Measurements from ENCODE around the gene VPS54. TPM values are rescaled to one million over a fixed set of nuclear protein-coding genes. Genes with fewer than 3 reads are reported as not detected.
A peak's percentile ranks its signal among the peaks of the same experiment; 100 is the strongest.

The VPS54 gene
- polyA plus RNA-seq (9.5 to 18.2 TPM (median 10.6 TPM) in 3 replicates), polyA minus RNA-seq (4.6 to 24.4 TPM (median 12.1 TPM) in 3 replicates)
- polyA plus RNA-seq (2011; ENCODE audit: low read depth): 8.0 TPM
- 6.7 and 14.4 TPM in 2 replicates for polyA plus RNA-seq (2011; cell fraction: cytosol; rRNA removed)
- 10.0 and 13.1 TPM in 2 replicates for polyA plus RNA-seq (2011; cell fraction: nucleus; rRNA removed)
- 11.2 and 11.5 TPM in 2 replicates for polyA plus RNA-seq (2012; ENCODE audit: low replicate concordance)
- 9.4 TPM for polyA minus RNA-seq (2011; cell fraction: cytosol; rRNA and poly(A)+ RNA removed)
- 9.5 and 22.2 TPM in 2 replicates for polyA minus RNA-seq (2011; cell fraction: nucleus; rRNA and poly(A)+ RNA removed)

DNA sequence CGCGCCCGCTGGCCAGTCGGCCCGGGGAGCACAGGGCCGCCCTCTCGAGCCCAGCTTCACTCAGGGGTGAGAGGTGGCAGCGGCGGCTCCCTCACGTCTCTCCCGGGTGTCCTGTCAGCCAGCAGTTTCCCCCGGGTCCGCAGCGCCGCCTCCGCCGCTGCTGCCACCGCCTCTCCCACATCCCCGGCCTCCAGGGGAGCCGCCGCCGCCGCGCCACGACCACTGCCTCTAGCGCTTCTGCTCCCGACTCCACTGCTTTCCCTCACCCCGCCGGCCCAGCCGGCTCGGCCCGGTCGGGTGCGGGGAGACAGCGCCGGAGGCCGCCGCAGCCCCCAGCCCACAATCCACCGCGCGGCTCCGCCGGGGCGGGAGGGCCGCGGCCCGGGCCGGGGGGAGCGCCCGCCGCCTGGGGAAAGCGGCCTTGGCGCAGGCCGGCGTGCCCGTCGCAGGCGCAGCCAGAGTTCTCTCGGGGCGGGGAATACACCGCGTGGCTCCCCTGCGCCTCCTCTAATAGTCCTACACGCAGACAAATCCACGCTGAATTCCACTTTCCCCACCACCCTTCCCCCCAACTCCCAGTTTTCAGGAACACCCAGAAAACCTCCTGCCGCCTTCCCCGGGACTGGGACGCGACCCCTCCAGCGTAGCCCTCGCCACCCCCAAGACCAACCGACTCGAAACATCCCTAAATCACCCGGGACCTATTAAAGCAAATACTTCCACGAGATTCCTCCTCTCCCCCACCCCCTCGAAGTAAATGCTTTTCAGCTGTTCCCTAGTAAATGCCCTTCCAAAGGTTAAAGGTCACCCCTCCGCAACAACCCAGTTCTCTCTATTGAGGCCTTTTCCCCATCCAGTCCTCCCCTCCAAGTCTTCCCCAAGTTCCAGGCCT is at the start of gene VPS54:
Gene VPS54 (minus strand): TSS at position 346 of the 892 bp plus-strand sequence. CDS start 35,429 bp downstream, outside the sequence.
- no peak for TF ChIP-seq EZH2 (IDR thresholded peaks at IDR 0.05; ENCODE audit: low read length)
- TF ChIP-seq, protein P1, sequence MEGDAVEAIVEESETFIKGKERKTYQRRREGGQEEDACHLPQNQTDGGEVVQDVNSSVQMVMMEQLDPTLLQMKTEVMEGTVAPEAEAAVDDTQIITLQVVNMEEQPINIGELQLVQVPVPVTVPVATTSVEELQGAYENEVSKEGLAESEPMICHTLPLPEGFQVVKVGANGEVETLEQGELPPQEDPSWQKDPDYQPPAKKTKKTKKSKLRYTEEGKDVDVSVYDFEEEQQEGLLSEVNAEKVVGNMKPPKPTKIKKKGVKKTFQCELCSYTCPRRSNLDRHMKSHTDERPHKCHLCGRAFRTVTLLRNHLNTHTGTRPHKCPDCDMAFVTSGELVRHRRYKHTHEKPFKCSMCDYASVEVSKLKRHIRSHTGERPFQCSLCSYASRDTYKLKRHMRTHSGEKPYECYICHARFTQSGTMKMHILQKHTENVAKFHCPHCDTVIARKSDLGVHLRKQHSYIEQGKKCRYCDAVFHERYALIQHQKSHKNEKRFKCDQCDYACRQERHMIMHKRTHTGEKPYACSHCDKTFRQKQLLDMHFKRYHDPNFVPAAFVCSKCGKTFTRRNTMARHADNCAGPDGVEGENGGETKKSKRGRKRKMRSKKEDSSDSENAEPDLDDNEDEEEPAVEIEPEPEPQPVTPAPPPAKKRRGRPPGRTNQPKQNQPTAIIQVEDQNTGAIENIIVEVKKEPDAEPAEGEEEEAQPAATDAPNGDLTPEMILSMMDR (optimal IDR thresholded peaks at IDR 0.05 in 1 of 3, IDR thresholded peaks at IDR 0.05 in 1 of 3, conservative IDR thresholded peaks at IDR 0.05 in 1 of 3; ENCODE audit: extremely low read depth in 1 of 3, insufficient read depth in 2 of 3, low read length in 3 of 3): no peak
- peak within 1 kb of the TSS; percentile 81 for H3K4me2 ChIP-seq (ENCODE audit: control insufficient read depth, extremely low read depth, insufficient read depth, low read depth, low read length)
- H3K9ac ChIP-seq (ENCODE audit: control insufficient read depth, extremely low read depth, insufficient read depth, low read length): peak within 1 kb of the TSS; percentile 91
- H3K9me1 ChIP-seq (ENCODE audit: control insufficient read depth, extremely low read depth, insufficient read depth, low read length): no peaks in the 10 kb centered on the region
- H4K20me1 ChIP-seq (ENCODE audit: control insufficient read depth, extremely low read depth, insufficient read depth, low read length): no peaks in the 10 kb centered on the region
- H3K27ac ChIP-seq (ENCODE audit: control insufficient read depth, insufficient read depth, low read length): peak within 1 kb of the TSS; percentile 82
- H3K36me3 ChIP-seq (ENCODE audit: control insufficient read depth in 2 of 2, extremely low read depth in 1 of 2, insufficient read depth in 2 of 2, low read length in 2 of 2): no peaks in the 10 kb centered on the region
- H3K4me1 ChIP-seq (ENCODE audit: control insufficient read depth, extremely low read depth, insufficient read depth, low read length): peaks cover 17% of the 10 kb centered on the region
- no peak for DNase-seq (ENCODE audit: low read depth, low spot score)
- H2AFZ ChIP-seq (ENCODE audit: control insufficient read depth, low read length): peak within 1 kb of the TSS; percentile 71
- peak within 1 kb of the TSS; percentile 73 to 95 (median 89) for H3K4me3 ChIP-seq (ENCODE audit: control insufficient read depth in 2 of 3, extremely low read depth in 1 of 3, insufficient read depth in 2 of 3, low read depth in 1 of 3, low read length in 3 of 3)
- dilution Hi-C loops (cut with MboI; ENCODE audit: extremely low pct_ligation_motif_present, low sequenced_read_pairs): no loop called here
- peaks cover 43% of the 10 kb centered on the region for H3K79me2 ChIP-seq (ENCODE audit: control insufficient read depth, insufficient read depth, low read length)
- H3K9me3 ChIP-seq (ENCODE audit: control insufficient read depth, low read depth, low read length): no peaks in the 10 kb centered on the region
- no peak for FAIRE-seq
- H3K27me3 ChIP-seq (ENCODE audit: control insufficient read depth, extremely low read depth, insufficient read depth, low read length): no peaks in the 10 kb centered on the region

DNA sequence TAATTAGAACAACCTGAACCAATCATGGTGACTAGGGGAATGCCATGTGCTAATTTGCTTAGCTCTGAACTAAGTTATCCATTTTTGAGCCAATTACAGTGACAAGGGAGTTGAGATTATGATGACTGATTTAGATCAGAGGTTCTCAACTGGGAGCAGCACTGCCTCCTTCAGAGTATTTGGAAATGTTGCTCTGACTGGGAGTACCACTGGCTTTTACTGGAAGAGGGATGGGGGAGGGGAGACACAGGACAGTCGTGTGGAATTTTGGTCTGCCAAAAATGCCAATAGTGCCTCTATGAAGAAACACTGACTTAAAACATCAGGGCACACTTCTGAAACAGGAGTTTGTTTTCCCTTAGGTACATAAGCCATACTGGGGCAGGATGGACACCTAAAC is 48.1 kb upstream of the VPS54 start:
- Histone ChIP-seq H3K79me2 (ENCODE audit: control insufficient read depth, insufficient read depth, low read length) (no peaks in the 10 kb centered on the region), H3K27ac (ENCODE audit: control insufficient read depth, insufficient read depth, low read length) (no peak overlapping the region), H2AFZ (ENCODE audit: control insufficient read depth, low read length) (no peak overlapping the region), H3K4me2 (ENCODE audit: control insufficient read depth, extremely low read depth, insufficient read depth, low read depth, low read length) (no peak overlapping the region), H3K9ac (ENCODE audit: control insufficient read depth, extremely low read depth, insufficient read depth, low read length) (no peak overlapping the region), H3K36me3 (ENCODE audit: control insufficient read depth in 2 of 2, extremely low read depth in 1 of 2, insufficient read depth in 2 of 2, low read length in 2 of 2) (no peaks in the 10 kb centered on the region), H3K9me3 (ENCODE audit: control insufficient read depth, low read depth, low read length) (no peaks in the 10 kb centered on the region), H4K20me1 (ENCODE audit: control insufficient read depth, extremely low read depth, insufficient read depth, low read length) (no peaks in the 10 kb centered on the region), H3K27me3 (ENCODE audit: control insufficient read depth, extremely low read depth, insufficient read depth, low read length) (no peaks in the 10 kb centered on the region), H3K9me1 (ENCODE audit: control insufficient read depth, extremely low read depth, insufficient read depth, low read length) (no peaks in the 10 kb centered on the region), H3K4me3 (ENCODE audit: control insufficient read depth in 2 of 3, extremely low read depth in 1 of 3, insufficient read depth in 2 of 3, low read depth in 1 of 3, low read length in 3 of 3) (no peak overlapping the region), H3K4me1 (ENCODE audit: control insufficient read depth, extremely low read depth, insufficient read depth, low read length) (peaks cover 21% of the 10 kb centered on the region)
- TF ChIP-seq EZH2 (IDR thresholded peaks at IDR 0.05; ENCODE audit: low read length): no peak
- TF ChIP-seq, protein P1 (optimal IDR thresholded peaks at IDR 0.05 in 1 of 3, IDR thresholded peaks at IDR 0.05 in 1 of 3, conservative IDR thresholded peaks at IDR 0.05 in 1 of 3; ENCODE audit: extremely low read depth in 1 of 3, insufficient read depth in 2 of 3, low read length in 3 of 3): no peak
- dilution Hi-C loops (cut with MboI; ENCODE audit: extremely low pct_ligation_motif_present, low sequenced_read_pairs): no loop called here
- FAIRE-seq (no peak), DNase-seq (ENCODE audit: low read depth, low spot score) (no peak)
